ENCODE data around the gene SYNJ2. TPM values are rescaled to one million over a fixed set of nuclear protein-coding genes. Genes with fewer than 3 reads are reported as not detected.

SYNJ2 gene
- total and polyA plus RNA-seq, 2 experiments from 2014 or later, result 20.5 to 28.6 TPM

GRCh38 chr6:158143700-158144099 lies 162.0 kb downstream of the SYNJ2 start:
- Histone ChIP-seq H2AFZ (no peak overlapping the region), H3K27ac (peak overlapping the region; percentile 57), H4K20me1 (ENCODE audit: insufficient read depth) (no peaks in the 10 kb centered on the region), H3F3A (ENCODE audit: insufficient read depth) (peaks cover 13% of the 10 kb centered on the region), H3K4me2 (ENCODE audit: unreplicated experiment) (peak overlapping the region; percentile 1), H3K9me2 (ENCODE audit: insufficient read depth) (no peaks in the 10 kb centered on the region), H3K27me3 (replicated peaks; ENCODE audit: insufficient read depth) (no peaks in the 10 kb centered on the region), H3K79me2 (ENCODE audit: insufficient read depth) (no peaks in the 10 kb centered on the region), H3K9ac (no peak overlapping the region), H3K36me3 (ENCODE audit: low read depth) (peaks cover 3% of the 10 kb centered on the region; the same call in 1 of the 2 replicates), H3K4me3 (no peak overlapping the region), H3K4me1 (ENCODE audit: insufficient read depth) (peaks cover 24% of the 10 kb centered on the region), H3K9me3 (ENCODE audit: low read depth) (no peaks in the 10 kb centered on the region)
- no peak for TF ChIP-seq EZH2phosphoT487 (IDR thresholded peaks at IDR 0.05; ENCODE audit: insufficient read depth, low read depth)
- TF ChIP-seq EZH2 (IDR thresholded peaks at IDR 0.05; ENCODE audit: insufficient read depth, poor library complexity, severe bottlenecking), result no peak
- 57 to 62% methylated on average over 1 of the region's 1 CpG for WGBS, 2 experiments (ENCODE audit: low coverage in 1 of 2, low lambda C conversion rate in 2 of 2, missing lambda C conversion rate in 2 of 2)
- in situ Hi-C loops (cut with MboI), result no loop called here
- peak; percentile 46 for DNase-seq

Small RNA genes lying within 50 kb of the gene (small RNA-seq; reads per million reads assigned to genes)
- not detected for gene RNU6-786P (ENCODE audit: low read depth, low replicate concordance)

Other genes with a start within 250 kb of the SYNJ2 start
- gene SNX9, start 158.6 kb upstream of the SYNJ2 start, total RNA-seq (2014; rRNA removed; shearing (Covaris generic)), result 77.8 and 89.6 TPM in 2 replicates
- gene SNX9, start 158.6 kb upstream of the SYNJ2 start, polyA plus RNA-seq (2016; fragmentation: Nextera tagmentation; extraction: Ambion mirVana), result 76.5 and 80.4 TPM in 2 replicates
- 10.5 and 10.8 TPM in 2 replicates for gene SERAC1, start 186.4 kb downstream of the SYNJ2 start, total RNA-seq (2014; rRNA removed; shearing (Covaris generic))
- 7.2 and 8.4 TPM in 2 replicates for gene SERAC1, start 186.4 kb downstream of the SYNJ2 start, polyA plus RNA-seq (2016; fragmentation: Nextera tagmentation; extraction: Ambion mirVana)
- 4.2 and 7.6 TPM in 2 replicates for gene GTF2H5, start 186.5 kb downstream of the SYNJ2 start, total RNA-seq (2014; rRNA removed; shearing (Covaris generic))
- 73.1 and 75.1 TPM in 2 replicates for gene GTF2H5, start 186.5 kb downstream of the SYNJ2 start, polyA plus RNA-seq (2016; fragmentation: Nextera tagmentation; extraction: Ambion mirVana)